AG10803 (cell line): Measurements from ENCODE around the gene SIM2.

Source experiments
- DNase-seq: peaks from one replicate; pipeline ENCODE4 v3.0.0; 2010; ENCODE audit warnings: low read depth
- H3K4me3 ChIP-seq: 2 replicates; pipeline ENCODE4 v1.5.1; 2011; ENCODE audit warnings: mild to moderate bottlenecking, low read length, control low read depth
- TF ChIP-seq, protein P1 (sequence below): conservative IDR thresholded peaks from 2 replicates; pipeline ENCODE4 v1.5.1; 2011; ENCODE audit warnings: mild to moderate bottlenecking, low read length, control low read depth, inconsistent platforms

SIM2 gene

DNA sequence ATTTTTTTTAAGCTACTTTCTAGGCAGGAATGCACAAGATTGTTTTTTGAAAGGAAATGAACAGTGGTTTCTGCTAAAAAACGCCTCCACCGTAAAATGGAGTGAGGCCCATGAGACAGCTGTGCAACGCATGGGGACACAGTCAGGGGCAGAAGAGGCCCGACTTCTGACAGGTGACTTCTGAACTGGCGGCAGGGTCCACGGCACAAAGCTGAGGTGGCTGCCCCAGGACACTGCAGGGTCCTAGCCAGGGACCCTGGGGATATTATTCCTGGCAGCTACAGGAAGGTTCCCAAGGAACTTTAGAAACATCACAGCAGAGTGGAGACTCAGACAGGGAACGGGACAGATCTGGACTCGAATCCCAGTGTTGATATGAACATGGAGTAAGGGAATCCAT lies 75.1 kb downstream of the SIM2 start:
- no peak overlapping the region for H3K4me3 ChIP-seq
- DNase-seq: no peak
- TF ChIP-seq, protein P1, sequence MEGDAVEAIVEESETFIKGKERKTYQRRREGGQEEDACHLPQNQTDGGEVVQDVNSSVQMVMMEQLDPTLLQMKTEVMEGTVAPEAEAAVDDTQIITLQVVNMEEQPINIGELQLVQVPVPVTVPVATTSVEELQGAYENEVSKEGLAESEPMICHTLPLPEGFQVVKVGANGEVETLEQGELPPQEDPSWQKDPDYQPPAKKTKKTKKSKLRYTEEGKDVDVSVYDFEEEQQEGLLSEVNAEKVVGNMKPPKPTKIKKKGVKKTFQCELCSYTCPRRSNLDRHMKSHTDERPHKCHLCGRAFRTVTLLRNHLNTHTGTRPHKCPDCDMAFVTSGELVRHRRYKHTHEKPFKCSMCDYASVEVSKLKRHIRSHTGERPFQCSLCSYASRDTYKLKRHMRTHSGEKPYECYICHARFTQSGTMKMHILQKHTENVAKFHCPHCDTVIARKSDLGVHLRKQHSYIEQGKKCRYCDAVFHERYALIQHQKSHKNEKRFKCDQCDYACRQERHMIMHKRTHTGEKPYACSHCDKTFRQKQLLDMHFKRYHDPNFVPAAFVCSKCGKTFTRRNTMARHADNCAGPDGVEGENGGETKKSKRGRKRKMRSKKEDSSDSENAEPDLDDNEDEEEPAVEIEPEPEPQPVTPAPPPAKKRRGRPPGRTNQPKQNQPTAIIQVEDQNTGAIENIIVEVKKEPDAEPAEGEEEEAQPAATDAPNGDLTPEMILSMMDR: no peak

DNA sequence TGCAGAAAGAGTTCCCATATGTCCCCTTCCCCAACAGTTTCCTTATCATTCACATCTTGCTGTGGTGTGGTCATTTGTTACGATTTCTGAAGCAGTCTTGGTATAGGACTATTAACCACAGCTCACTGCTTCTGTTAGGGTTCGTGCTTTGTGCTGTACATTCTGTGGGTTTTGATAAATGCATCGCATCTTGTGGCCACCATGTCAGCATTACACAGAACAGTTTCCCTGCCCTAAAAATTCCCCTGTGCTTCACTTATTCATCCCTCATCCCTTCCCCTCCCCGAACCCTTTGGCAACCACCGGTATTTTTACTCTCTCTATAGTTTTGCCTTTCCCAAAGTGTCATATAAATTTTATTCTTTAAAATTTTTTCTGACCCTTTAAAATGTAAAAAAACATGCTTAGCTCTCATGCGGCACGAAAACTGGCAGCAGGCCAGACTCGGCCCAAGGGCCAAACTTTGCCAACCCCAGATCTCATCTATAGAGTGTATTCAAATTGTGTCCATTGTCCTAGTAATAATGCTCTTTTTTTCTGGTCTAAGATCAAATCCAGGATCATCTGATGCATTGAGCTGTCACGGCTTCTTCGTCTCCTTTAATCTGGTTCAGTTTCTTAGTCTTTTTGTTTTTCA lies 78.2 kb downstream of the SIM2 start:
- TF ChIP-seq, protein P1: no peak
- no peak for DNase-seq
- no peak overlapping the region for H3K4me3 ChIP-seq

DNA sequence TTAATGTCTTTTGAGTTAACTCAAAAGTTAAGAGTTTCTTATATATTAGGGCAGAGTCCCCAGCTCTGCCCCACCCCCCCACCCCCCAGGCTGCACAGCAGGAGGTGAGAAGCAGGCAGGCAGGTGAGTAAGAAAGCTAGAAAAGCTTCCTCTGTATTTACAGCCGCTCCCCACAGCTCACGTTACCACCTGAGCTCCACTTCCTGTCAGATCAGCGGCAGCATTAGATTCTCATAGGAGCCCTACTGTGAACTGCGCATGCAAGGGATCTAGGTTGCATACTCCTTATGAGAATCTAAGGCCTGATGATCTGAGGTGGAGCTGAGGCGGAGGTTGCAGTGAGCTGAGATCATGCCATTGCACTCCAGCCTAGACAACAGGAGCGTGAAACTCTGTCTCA lies 81.9 kb downstream of the SIM2 start:
- TF ChIP-seq, protein P1: no peak
- H3K4me3 ChIP-seq: no peak overlapping the region
- DNase-seq: no peak

DNA sequence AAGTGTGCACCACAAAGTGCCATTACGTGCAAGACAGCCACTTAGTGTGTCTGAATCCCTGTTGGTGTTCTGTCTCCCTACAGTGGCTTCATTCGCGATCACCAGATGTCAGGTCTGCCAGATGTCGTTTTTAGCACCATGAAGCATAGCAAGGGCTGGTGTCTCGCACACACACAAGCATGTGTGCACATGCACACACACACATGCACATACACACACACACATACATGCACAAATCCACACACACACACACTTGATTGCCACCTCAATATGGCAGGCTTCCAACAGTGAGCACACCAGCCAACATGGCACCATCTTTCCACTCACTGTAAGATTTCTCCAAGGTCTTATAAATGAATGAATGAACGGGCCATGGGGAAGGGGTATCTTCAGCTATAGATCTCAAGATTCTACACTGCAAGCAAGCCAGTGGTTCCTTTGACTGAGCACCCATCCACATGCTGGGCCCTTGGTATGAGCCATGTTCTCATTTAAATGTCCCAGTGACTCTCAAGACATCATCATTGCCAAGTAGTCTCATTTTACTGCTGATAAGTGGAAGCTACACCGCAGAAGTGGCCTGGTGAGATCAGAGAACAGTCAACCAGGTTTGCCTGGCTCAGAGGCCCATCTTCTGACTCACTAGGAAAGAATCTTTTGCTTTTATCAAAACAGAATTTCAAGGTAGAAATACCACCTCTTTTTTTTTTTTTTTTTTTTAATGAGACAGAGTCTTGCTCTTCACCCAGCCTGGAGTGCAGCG lies 84.9 kb downstream of the SIM2 start:
- TF ChIP-seq, protein P1: no peak
- no peak overlapping the region for H3K4me3 ChIP-seq
- DNase-seq: no peak

DNA sequence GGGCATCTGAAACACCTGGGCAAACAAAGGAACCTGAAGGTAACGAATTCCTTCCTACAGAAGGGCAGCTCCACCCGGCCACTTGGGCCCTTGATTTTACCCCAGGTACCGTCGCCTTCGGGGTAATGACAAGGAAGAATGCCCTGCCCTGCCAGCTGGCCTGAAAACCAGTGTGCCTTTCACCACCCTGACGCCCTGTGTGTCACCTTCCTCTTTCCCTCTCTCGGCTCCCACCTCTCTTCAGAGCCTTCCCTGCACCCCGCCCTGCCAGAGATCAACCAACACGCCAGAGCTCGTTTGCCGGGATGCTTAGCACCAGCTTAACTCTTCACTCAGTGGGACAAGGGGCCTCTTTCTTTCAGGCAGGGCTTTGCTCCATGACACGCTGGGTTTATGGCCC lies 86.0 kb downstream of the SIM2 start:
- TF ChIP-seq, protein P1: no peak
- H3K4me3 ChIP-seq: no peak overlapping the region
- no peak for DNase-seq

DNA sequence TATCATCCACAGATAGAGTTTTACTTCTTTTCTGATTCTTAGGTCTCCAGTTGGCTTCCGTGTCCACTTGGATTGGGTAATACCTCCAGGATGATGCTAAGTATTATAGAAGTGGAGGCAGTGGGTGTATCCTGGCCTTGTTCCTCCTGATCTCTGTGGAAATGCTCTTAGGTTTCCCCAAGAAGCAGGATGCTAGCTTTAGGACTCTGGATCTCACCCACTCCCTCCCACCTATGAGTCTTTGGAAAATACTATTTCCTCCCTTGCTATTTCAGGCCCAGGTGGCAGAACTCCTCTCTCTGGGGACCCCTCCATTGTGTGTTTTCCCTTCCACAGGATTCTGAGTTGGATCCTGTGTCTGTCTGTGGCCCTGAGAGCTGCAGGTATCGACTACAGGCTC lies 86.7 kb downstream of the SIM2 start:
- H3K4me3 ChIP-seq: no peak overlapping the region
- no peak for DNase-seq
- TF ChIP-seq, protein P1: no peak

DNA sequence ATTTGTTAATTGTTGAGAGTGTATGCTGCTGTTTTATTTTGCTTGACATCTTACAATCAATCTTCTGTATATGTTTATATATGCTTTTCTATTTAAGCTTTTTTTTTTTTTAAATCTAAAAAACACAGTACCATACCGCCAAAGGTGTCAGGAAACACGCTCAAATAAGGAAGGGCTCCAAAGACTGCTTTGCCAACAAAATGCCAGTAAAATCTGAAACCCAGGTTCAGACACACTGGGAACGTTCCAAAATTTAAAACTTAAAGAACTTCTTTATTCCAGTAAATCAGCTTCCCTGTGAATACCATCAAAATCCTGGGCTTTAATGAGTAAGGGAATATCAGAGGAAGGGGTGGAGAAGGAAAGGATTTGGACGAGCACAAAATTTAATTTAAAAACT lies 87.3 kb downstream of the SIM2 start:
- H3K4me3 ChIP-seq: no peak overlapping the region
- no peak for DNase-seq
- TF ChIP-seq, protein P1: no peak
